Peyer's patch (tissue), 4 donors: ENCODE data around the gene SCN5A.

Source experiments
- POLR2A ChIP-seq, 2 donors: fragments of 450-650 bp; IDR thresholded peaks; one replicate each; pipeline ENCODE4 v1.5.1; 2017; ENCODE audit warnings: antibody characterized with exemption in 2 of 2, mild to moderate bottlenecking in 2 of 2, moderate library complexity in 2 of 2
- TF ChIP-seq, protein P1 (sequence below), 6 experiments: fragments of 450-650 bp in 4 of 6; fragments of 200-600 bp in 2 of 6; sonication (generic) in 1 of 6; IDR thresholded peaks; one replicate each; pipeline ENCODE4 v1.5.1; 2017 to 2019; ENCODE audit warnings: antibody characterized with exemption in 6 of 6, mild to moderate bottlenecking in 3 of 6, moderate library complexity in 1 of 6

DNA sequence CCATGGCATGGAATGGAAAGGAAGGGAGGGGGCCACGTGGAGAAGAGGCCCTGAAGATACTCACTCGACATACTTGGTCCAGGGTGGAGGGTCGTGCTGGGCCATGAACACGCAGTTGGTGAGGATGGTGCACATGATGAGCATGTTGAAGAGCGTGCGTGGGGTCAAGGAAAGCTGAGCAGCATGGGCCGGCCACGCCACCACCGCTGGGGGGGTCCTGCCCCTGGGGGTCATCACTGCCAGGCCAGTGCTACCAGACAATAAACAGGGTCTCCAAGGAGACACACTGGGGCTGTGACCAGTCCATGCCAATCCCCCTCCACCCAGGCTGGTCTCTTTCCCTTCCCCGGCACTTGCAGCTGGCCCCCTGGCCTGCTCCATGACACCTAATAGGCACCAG lies 27.2 kb downstream of the SCN5A start:
- TF ChIP-seq, protein P1, sequence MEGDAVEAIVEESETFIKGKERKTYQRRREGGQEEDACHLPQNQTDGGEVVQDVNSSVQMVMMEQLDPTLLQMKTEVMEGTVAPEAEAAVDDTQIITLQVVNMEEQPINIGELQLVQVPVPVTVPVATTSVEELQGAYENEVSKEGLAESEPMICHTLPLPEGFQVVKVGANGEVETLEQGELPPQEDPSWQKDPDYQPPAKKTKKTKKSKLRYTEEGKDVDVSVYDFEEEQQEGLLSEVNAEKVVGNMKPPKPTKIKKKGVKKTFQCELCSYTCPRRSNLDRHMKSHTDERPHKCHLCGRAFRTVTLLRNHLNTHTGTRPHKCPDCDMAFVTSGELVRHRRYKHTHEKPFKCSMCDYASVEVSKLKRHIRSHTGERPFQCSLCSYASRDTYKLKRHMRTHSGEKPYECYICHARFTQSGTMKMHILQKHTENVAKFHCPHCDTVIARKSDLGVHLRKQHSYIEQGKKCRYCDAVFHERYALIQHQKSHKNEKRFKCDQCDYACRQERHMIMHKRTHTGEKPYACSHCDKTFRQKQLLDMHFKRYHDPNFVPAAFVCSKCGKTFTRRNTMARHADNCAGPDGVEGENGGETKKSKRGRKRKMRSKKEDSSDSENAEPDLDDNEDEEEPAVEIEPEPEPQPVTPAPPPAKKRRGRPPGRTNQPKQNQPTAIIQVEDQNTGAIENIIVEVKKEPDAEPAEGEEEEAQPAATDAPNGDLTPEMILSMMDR (IDR thresholded peaks at IDR 0.05), result no peak
- TF ChIP-seq POLR2A (IDR thresholded peaks at IDR 0.05), result no peak
